ENCODE data around the gene DENND2A. TPM values are rescaled to one million over a fixed set of nuclear protein-coding genes. Genes with fewer than 3 reads are reported as not detected.

Gene DENND2A
- polyA plus RNA-seq, 2 of the 4 experiments (the other 2 are of a cell fraction): 0.37 to 0.63 TPM

- ChIA-PET CTCF (interaction anchor here (0.8 to 2.1 kb wide), 6 partner anchors 8 to 208 kb away, joined by 3 to 10 read pairs (median 4); partner anchors contain the start of gene NDUFB2), POLR2A (no interaction called here)
- TF ChIP-seq RARB (CRISPR knock-in tag; IDR thresholded peaks at IDR 0.05): no peak
- TF ChIP-seq HOXB5 (CRISPR knock-in tag; IDR thresholded peaks at IDR 0.05): no peak
- no peak for TF ChIP-seq POLR2A (IDR thresholded peaks at IDR 0.05; ENCODE audit: low read length)
- TF ChIP-seq RAD21 (conservative IDR thresholded peaks at IDR 0.05 in 1 of 2, IDR thresholded peaks at IDR 0.05 in 1 of 2): no peak
- no peak for TF ChIP-seq HDAC2 (IDR thresholded peaks at IDR 0.05)
- no peak for TF ChIP-seq HES2 (IDR thresholded peaks at IDR 0.05)
- no peak for TF ChIP-seq NR3C1 (IDR thresholded peaks at IDR 0.05)
- no peak for TF ChIP-seq ELK1 (IDR thresholded peaks at IDR 0.05; ENCODE audit: low read depth, low read length)
- TF ChIP-seq JUNB (IDR thresholded peaks at IDR 0.05): no peak
- no peak for TF ChIP-seq REST (IDR thresholded peaks at IDR 0.05)
- TF ChIP-seq MAX (IDR thresholded peaks at IDR 0.05): no peak
- TF ChIP-seq ATOH8 (CRISPR knock-in tag; IDR thresholded peaks at IDR 0.05; ENCODE audit: low read depth): no peak
- no peak for TF ChIP-seq MAFK (IDR thresholded peaks at IDR 0.05; ENCODE audit: partially characterized antibody)
- TF ChIP-seq EP300 (IDR thresholded peaks at IDR 0.05): no peak
- TF ChIP-seq CHD4 (IDR thresholded peaks at IDR 0.05; ENCODE audit: borderline replicate concordance): no peak
- FAIRE-seq (no peak), ATAC-seq (no peak), DNase-seq (ENCODE audit: low read depth in 1 of 2, low spot score in 1 of 2) (no peak)
- Histone ChIP-seq H3K9me3 (no peaks in the 10 kb centered on the region), H3K4me2 (no peak overlapping the region), H3K27ac (no peak overlapping the region), H3K4me1 (no peaks in the 10 kb centered on the region), H3K4me3 (no peak overlapping the region)
- WGBS (ENCODE audit: missing lambda C conversion rate): 93% methylated on average over 19 of the region's 20 CpGs
These were observed 43.7 kb upstream of the DENND2A start for GRCh38 chr7:140684066-140684950.

- ATAC-seq (no peak), DNase-seq (ENCODE audit: low read depth in 1 of 2, low spot score in 1 of 2) (no peak), FAIRE-seq (no peak)
- Histone ChIP-seq H3K4me1 (no peaks in the 10 kb centered on the region), H3K4me2 (no peak overlapping the region), H3K9me3 (no peaks in the 10 kb centered on the region), H3K27ac (no peak overlapping the region), H3K4me3 (no peak overlapping the region)
- ChIA-PET POLR2A (no interaction called here), CTCF (interaction anchor here (0.8 to 1.1 kb wide), 3 partner anchors 30 to 208 kb away, joined by 3 read pairs; no protein-coding TSS in a partner anchor)
- TF ChIP-seq ZSCAN20 (CRISPR knock-in tag; IDR thresholded peaks at IDR 0.05) (no peak), SREBF2 (IDR thresholded peaks at IDR 0.05) (no peak)
- WGBS (ENCODE audit: missing lambda C conversion rate): 89% methylated on average over 3 of the region's 3 CpGs
These were observed 43.0 kb upstream of the DENND2A start for GRCh38 chr7:140683657-140684056.

Data from A549 (cell line).